Panc1 (cell line): ENCODE results near the gene ARPIN.

Source experiments
- CTCF ChIP-seq: fragments of 450-650 bp; IDR thresholded peaks from 2 replicates; pipeline ENCODE4 v1.5.1; 2017; ENCODE audit warnings: mild to moderate bottlenecking
- POLR2AphosphoS5 ChIP-seq: IDR thresholded peaks from 2 replicates; pipeline ENCODE4 v1.6.1; 2012; ENCODE audit warnings: mild to moderate bottlenecking, low read depth, low read length, moderate library complexity
- REST ChIP-seq, 2 experiments: IDR thresholded peaks; 2 replicates each; pipeline ENCODE4 v1.6.1; 2011 to 2012; ENCODE audit warnings: low read depth in 2 of 2, control low read depth in 1 of 2, low read length in 1 of 2, mild to moderate bottlenecking in 1 of 2, moderate library complexity in 1 of 2; ENCODE audit not compliant: insufficient read depth in 1 of 2
- SIN3A ChIP-seq: IDR thresholded peaks from 2 replicates; pipeline ENCODE4 v1.6.1; 2012; ENCODE audit warnings: low read depth, mild to moderate bottlenecking, low read length, moderate library complexity, borderline replicate concordance; ENCODE audit not compliant: insufficient read depth
- TCF7L2 ChIP-seq: IDR thresholded peaks from 2 replicates; pipeline ENCODE4 v1.6.1; 2011; ENCODE audit warnings: mild to moderate bottlenecking, low read depth, low read length, inconsistent platforms

GRCh38 chr15:89899295-89899945, 13.3 kb downstream of the ARPIN start:
- TF ChIP-seq REST (IDR thresholded peaks at IDR 0.05; ENCODE audit: insufficient read depth in 1 of 2, low read depth in 2 of 2, low read length in 1 of 2) (no peak), CTCF (no peak), TCF7L2 (no peak), POLR2AphosphoS5 (no peak), SIN3A (no peak)
